WTC11 (cell line): Measurements from ENCODE around the gene NEK3.
"Not testable (repeated sequence)": the region's sequence is repeated elsewhere in the genome, so short reads cannot be mapped to it uniquely, and the experiment has no call there.

ENCODE experiments used
- CTCF ChIP-seq: fragments of 200-600 bp; IDR thresholded peaks from 2 replicates; pipeline ENCODE4 v1.8.0; 2022; ENCODE audit warnings: antibody characterized with exemption
- EMX1 ChIP-seq: fragments of 250-450 bp; sonication (Bioruptor Pico); IDR thresholded peaks from 2 replicates; pipeline ENCODE4 v1.8.0; 2021; ENCODE audit warnings: mild to moderate bottlenecking
- GABPB1 ChIP-seq: sonication (generic); formaldehyde crosslinking; IDR thresholded peaks from 2 replicates; pipeline ENCODE4 v1.8.1; 2023; ENCODE audit warnings: mild to moderate bottlenecking, missing genetic modification reagents
- MAX ChIP-seq: sonication (generic); formaldehyde crosslinking; IDR thresholded peaks from 2 replicates; pipeline ENCODE4 v1.8.0; 2022; ENCODE audit warnings: mild to moderate bottlenecking, missing genetic modification reagents
- MLX ChIP-seq: sonication (generic); formaldehyde crosslinking; IDR thresholded peaks from 2 replicates; pipeline ENCODE4 v1.8.1; 2023; ENCODE audit warnings: mild to moderate bottlenecking, missing genetic modification reagents, moderate library complexity
- NR2C2 ChIP-seq: sonication (generic); formaldehyde crosslinking; IDR thresholded peaks from 2 replicates; pipeline ENCODE4 v1.8.0; 2022; ENCODE audit warnings: mild to moderate bottlenecking, missing genetic modification reagents
- STAT6 ChIP-seq: sonication (generic); formaldehyde crosslinking; conservative IDR thresholded peaks from 2 replicates; pipeline ENCODE4 v1.8.1; 2023; ENCODE audit warnings: mild to moderate bottlenecking, low read depth, missing genetic modification reagents, moderate library complexity
- TEAD4 ChIP-seq: sonication (generic); formaldehyde crosslinking; IDR thresholded peaks from 2 replicates; pipeline ENCODE4 v1.8.0; 2022; ENCODE audit warnings: mild to moderate bottlenecking, missing genetic modification reagents
- TP53 ChIP-seq: sonication (generic); formaldehyde crosslinking; IDR thresholded peaks from 2 replicates; pipeline ENCODE4 v1.8.1; 2023; ENCODE audit warnings: mild to moderate bottlenecking, missing genetic modification reagents
- ZSCAN18 ChIP-seq: fragments of 250-450 bp; sonication (Bioruptor Pico); IDR thresholded peaks from 2 replicates; pipeline ENCODE4 v2.1.2; 2022; ENCODE audit warnings: mild to moderate bottlenecking, moderate library complexity
- TF ChIP-seq, protein P1 (sequence below): sonication (generic); formaldehyde crosslinking; IDR thresholded peaks from 2 replicates; pipeline ENCODE4 v1.8.0; 2022; ENCODE audit warnings: mild to moderate bottlenecking, missing genetic modification reagents

GRCh38 chr13:52170828-52171391 is 11.5 kb upstream of the NEK3 start:
- TF ChIP-seq GABPB1 (CRISPR knock-in tag); CTCF; TP53; STAT6; MLX (CRISPR knock-in tag); TEAD4 (CRISPR knock-in tag); MAX (CRISPR knock-in tag); ZSCAN18 (CRISPR knock-in tag); NR2C2 (CRISPR knock-in tag); EMX1: not testable (repeated sequence)
- TF ChIP-seq, protein P1, sequence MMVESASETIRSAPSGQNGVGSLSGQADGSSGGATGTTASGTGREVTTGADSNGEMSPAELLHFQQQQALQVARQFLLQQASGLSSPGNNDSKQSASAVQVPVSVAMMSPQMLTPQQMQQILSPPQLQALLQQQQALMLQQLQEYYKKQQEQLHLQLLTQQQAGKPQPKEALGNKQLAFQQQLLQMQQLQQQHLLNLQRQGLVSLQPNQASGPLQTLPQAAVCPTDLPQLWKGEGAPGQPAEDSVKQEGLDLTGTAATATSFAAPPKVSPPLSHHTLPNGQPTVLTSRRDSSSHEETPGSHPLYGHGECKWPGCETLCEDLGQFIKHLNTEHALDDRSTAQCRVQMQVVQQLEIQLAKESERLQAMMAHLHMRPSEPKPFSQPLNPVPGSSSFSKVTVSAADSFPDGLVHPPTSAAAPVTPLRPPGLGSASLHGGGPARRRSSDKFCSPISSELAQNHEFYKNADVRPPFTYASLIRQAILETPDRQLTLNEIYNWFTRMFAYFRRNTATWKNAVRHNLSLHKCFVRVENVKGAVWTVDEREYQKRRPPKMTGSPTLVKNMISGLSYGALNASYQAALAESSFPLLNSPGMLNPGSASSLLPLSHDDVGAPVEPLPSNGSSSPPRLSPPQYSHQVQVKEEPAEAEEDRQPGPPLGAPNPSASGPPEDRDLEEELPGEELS (CRISPR knock-in tag) = not testable (repeated sequence)
